Measurements from ENCODE around the gene BMPR2. TPM values are rescaled to one million over a fixed set of nuclear protein-coding genes. Genes with fewer than 3 reads are reported as not detected.
"Not testable (repeated sequence)": the region's sequence is repeated elsewhere in the genome, so short reads cannot be mapped to it uniquely, and the experiment has no call there.

The BMPR2 gene
- total and polyA plus RNA-seq, 2 donors (not counting 1 experiment from before 2014, with no cell fraction given), result 3.1 to 24.6 TPM

DNA sequence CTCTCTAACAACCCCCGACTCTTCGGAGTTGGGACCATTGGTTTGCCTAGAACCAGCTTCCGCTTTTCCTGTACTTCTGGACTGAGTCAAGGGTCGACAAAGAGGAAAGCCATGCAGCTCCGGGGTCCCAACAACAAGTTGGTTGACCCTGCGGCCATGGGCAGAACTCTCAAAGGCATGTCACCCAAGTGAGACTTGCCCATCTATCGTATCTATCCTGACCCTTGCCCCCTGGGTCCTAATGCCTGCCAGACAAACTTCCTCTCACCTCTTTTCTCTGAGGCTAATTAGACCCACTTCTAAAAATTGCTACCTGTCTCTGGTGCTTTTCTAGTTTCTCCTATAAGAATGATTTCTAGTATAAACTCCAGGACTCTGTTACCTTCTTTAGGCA lies 121.3 kb downstream of the BMPR2 start:
- H2AFZ ChIP-seq (ENCODE audit: insufficient read depth, low read depth, low read length, poor library complexity, severe bottlenecking); CTCF ChIA-PET; H3K9me3 ChIP-seq (ENCODE audit: control extremely low read depth in 1 of 3, control insufficient read depth in 2 of 3, insufficient read depth in 1 of 3, low read length in 2 of 3); H3K79me2 ChIP-seq (ENCODE audit: control insufficient read depth, insufficient read depth, low read length); H3K9ac ChIP-seq (ENCODE audit: low read length); DNase-seq; H3K27ac Mint-ChIP-seq; H3K27me3 Mint-ChIP-seq; H3K27ac ChIP-seq (ENCODE audit: low read length in 2 of 2); POLR2A ChIA-PET; H3K4me1 ChIP-seq (ENCODE audit: control insufficient read depth in 2 of 2, insufficient read depth in 2 of 2, low read length in 2 of 2); H3K4me3 Mint-ChIP-seq; H3K27me3 ChIP-seq (replicated peaks in 1 of 4; ENCODE audit: control extremely low read depth in 1 of 4, control insufficient read depth in 3 of 4, insufficient read depth in 4 of 4, low read length in 3 of 4); H3K4me1 Mint-ChIP-seq; H3K4me3 ChIP-seq (ENCODE audit: control extremely low read depth in 1 of 5, extremely low read depth in 1 of 5, insufficient read depth in 1 of 5, low read depth in 2 of 5, low read length in 4 of 5); ATAC-seq (ENCODE audit: low read depth); H3K4me2 ChIP-seq (replicated peaks; ENCODE audit: low read depth, low read length, poor library complexity, severe bottlenecking); H3K9me3 Mint-ChIP-seq (ENCODE audit: insufficient read depth); H3K36me3 ChIP-seq (replicated peaks in 1 of 2; ENCODE audit: control extremely low read depth in 1 of 2, control insufficient read depth in 1 of 2, extremely low read depth in 1 of 2, insufficient read depth in 2 of 2, low read length in 1 of 2); intact Hi-C loops (cut with micrococcal nuclease); H4K20me1 ChIP-seq (ENCODE audit: control insufficient read depth, insufficient read depth, low read length, poor library complexity, severe bottlenecking): not testable (repeated sequence)
- WGBS (ENCODE audit: insufficient coverage), result 99% methylated on average over 7 of the region's 7 CpGs

DNA sequence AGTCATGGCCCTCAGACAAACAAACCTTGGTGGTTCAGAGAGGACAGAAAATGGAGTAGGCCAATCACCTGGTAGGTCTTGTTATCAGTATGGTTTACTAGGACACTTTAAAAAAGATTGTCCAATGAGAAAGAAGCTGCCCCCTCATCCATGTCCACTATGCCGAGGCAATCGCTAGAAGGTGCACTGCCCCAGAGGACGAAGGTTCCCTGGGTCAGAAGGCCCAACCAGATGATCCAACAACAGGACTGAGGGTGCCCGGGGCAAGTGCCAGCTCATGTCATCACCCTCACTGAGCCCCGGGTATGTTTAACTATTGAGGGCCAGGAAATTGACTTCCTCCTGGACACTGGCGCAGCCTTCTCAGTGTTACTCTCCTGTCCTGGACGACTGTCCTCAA lies 123.7 kb downstream of the BMPR2 start:
- H4K20me1 ChIP-seq (ENCODE audit: control insufficient read depth, insufficient read depth, low read length, poor library complexity, severe bottlenecking); POLR2A ChIA-PET; ATAC-seq (ENCODE audit: low read depth); H3K4me1 ChIP-seq (ENCODE audit: control insufficient read depth in 2 of 2, insufficient read depth in 2 of 2, low read length in 2 of 2); H3K4me3 ChIP-seq (ENCODE audit: control extremely low read depth in 1 of 5, extremely low read depth in 1 of 5, insufficient read depth in 1 of 5, low read depth in 2 of 5, low read length in 4 of 5); H3K9me3 Mint-ChIP-seq (ENCODE audit: insufficient read depth); H3K27ac Mint-ChIP-seq; H3K4me3 Mint-ChIP-seq; H3K27me3 Mint-ChIP-seq; H2AFZ ChIP-seq (ENCODE audit: insufficient read depth, low read depth, low read length, poor library complexity, severe bottlenecking); H3K4me2 ChIP-seq (replicated peaks; ENCODE audit: low read depth, low read length, poor library complexity, severe bottlenecking); H3K27ac ChIP-seq (ENCODE audit: low read length in 2 of 2); H3K27me3 ChIP-seq (replicated peaks in 1 of 4; ENCODE audit: control extremely low read depth in 1 of 4, control insufficient read depth in 3 of 4, insufficient read depth in 4 of 4, low read length in 3 of 4); H3K79me2 ChIP-seq (ENCODE audit: control insufficient read depth, insufficient read depth, low read length); intact Hi-C loops (cut with micrococcal nuclease); DNase-seq; H3K9ac ChIP-seq (ENCODE audit: low read length); H3K9me3 ChIP-seq (ENCODE audit: control extremely low read depth in 1 of 3, control insufficient read depth in 2 of 3, insufficient read depth in 1 of 3, low read length in 2 of 3); CTCF ChIA-PET; H3K36me3 ChIP-seq (replicated peaks in 1 of 2; ENCODE audit: control extremely low read depth in 1 of 2, control insufficient read depth in 1 of 2, extremely low read depth in 1 of 2, insufficient read depth in 2 of 2, low read length in 1 of 2); H3K4me1 Mint-ChIP-seq: not testable (repeated sequence)
- 90% methylated on average over 2 of the region's 7 CpGs for WGBS (ENCODE audit: insufficient coverage)

DNA sequence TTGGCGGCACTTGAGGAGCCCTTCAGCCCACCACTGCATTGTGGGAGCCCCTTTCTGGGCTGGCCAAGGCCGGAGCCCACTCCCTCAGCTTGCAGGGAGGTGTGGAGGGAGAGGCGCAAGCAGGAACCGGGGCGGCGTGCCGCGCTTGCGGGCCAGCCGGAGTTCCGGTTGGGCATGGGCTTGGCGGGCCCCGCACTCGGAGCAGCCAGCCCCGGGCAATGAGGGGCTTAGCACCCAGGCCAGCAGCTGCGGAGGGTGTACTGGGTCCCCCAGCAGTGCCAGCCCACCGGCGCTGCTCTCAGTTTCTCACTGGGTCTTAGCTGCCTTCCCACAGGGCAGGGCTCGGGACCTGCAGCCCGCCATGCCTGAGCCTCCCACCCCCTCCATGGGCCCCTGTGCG lies 127.1 kb downstream of the BMPR2 start:
- H3K27ac ChIP-seq (ENCODE audit: low read length in 2 of 2); DNase-seq; intact Hi-C loops (cut with micrococcal nuclease); CTCF ChIA-PET; H3K4me3 ChIP-seq (ENCODE audit: control extremely low read depth in 1 of 5, extremely low read depth in 1 of 5, insufficient read depth in 1 of 5, low read depth in 2 of 5, low read length in 4 of 5); H2AFZ ChIP-seq (ENCODE audit: insufficient read depth, low read depth, low read length, poor library complexity, severe bottlenecking); H3K9ac ChIP-seq (ENCODE audit: low read length); H3K4me1 Mint-ChIP-seq; H3K36me3 ChIP-seq (replicated peaks in 1 of 2; ENCODE audit: control extremely low read depth in 1 of 2, control insufficient read depth in 1 of 2, extremely low read depth in 1 of 2, insufficient read depth in 2 of 2, low read length in 1 of 2); H3K4me1 ChIP-seq (ENCODE audit: control insufficient read depth in 2 of 2, insufficient read depth in 2 of 2, low read length in 2 of 2); H3K4me3 Mint-ChIP-seq; H4K20me1 ChIP-seq (ENCODE audit: control insufficient read depth, insufficient read depth, low read length, poor library complexity, severe bottlenecking); H3K27ac Mint-ChIP-seq; ATAC-seq (ENCODE audit: low read depth); H3K79me2 ChIP-seq (ENCODE audit: control insufficient read depth, insufficient read depth, low read length); H3K27me3 Mint-ChIP-seq; H3K27me3 ChIP-seq (replicated peaks in 1 of 4; ENCODE audit: control extremely low read depth in 1 of 4, control insufficient read depth in 3 of 4, insufficient read depth in 4 of 4, low read length in 3 of 4); H3K9me3 ChIP-seq (ENCODE audit: control extremely low read depth in 1 of 3, control insufficient read depth in 2 of 3, insufficient read depth in 1 of 3, low read length in 2 of 3); POLR2A ChIA-PET; H3K4me2 ChIP-seq (replicated peaks; ENCODE audit: low read depth, low read length, poor library complexity, severe bottlenecking); H3K9me3 Mint-ChIP-seq (ENCODE audit: insufficient read depth): not testable (repeated sequence)
- WGBS (ENCODE audit: insufficient coverage), result 96% methylated on average over 15 of the region's 21 CpGs
